Activated CD4-positive, alpha-beta memory T cell treated with anti-CD3 and anti-CD28 coated beads, Interleukin-2, amount 10 ng/mL, durations not matched to agents 7 days and 5 days (primary cell): ENCODE data around the gene COX6A1. TPM values are rescaled to one million over a fixed set of nuclear protein-coding genes. Genes with fewer than 3 reads are reported as not detected.
"Not testable (repeated sequence)": the region's sequence is repeated elsewhere in the genome, so short reads cannot be mapped to it uniquely, and the experiment has no call there.

ENCODE experiments used
- CTCF ChIA-PET: fragments of 350-600 bp; sonication (Branson Sonifier 250); formaldehyde crosslinking; loops from one replicate; lab custom pipeline; 2021; ENCODE audit warnings: antibody characterized with exemption, inconsistent platforms; lab: Charles Lee
- POLR2A ChIA-PET: fragments of 350-600 bp; sonication (Branson Sonifier 250); formaldehyde crosslinking; loops from one replicate; lab custom pipeline; 2021; ENCODE audit warnings: antibody characterized with exemption; lab: Charles Lee
- DNase-seq: peaks from one replicate; pipeline ENCODE4 v3.0.0-alpha.2; 2020
- H3K27ac Mint-ChIP-seq: one replicate; pipeline ENCODE4 v1.8.0; 2021; ENCODE audit warnings: mild to moderate bottlenecking, mixed read lengths
- H3K27me3 Mint-ChIP-seq: one replicate; pipeline ENCODE4 v1.8.0; 2021; ENCODE audit warnings: mixed read lengths
- H3K36me3 Mint-ChIP-seq: one replicate; pipeline ENCODE4 v1.8.0; 2021; ENCODE audit warnings: low read depth, mixed read lengths
- H3K4me1 Mint-ChIP-seq: one replicate; pipeline ENCODE4 v1.8.0; 2021; ENCODE audit warnings: mixed read lengths
- H3K4me3 Mint-ChIP-seq: one replicate; pipeline ENCODE4 v1.8.0; 2021; ENCODE audit warnings: mild to moderate bottlenecking, mixed read lengths
- H3K9me3 Mint-ChIP-seq: one replicate; pipeline ENCODE4 v1.8.0; 2021; ENCODE audit warnings: mixed read lengths
- total RNA-seq, 2 experiments: library from RNA; stranded (reverse); gene quantifications; one replicate each; pipeline ENCODE4 v1.2.3, GENCODE V29; 2021

Gene COX6A1
- total RNA-seq, 2 experiments from 2014 or later, result 318 to 323 TPM

DNA sequence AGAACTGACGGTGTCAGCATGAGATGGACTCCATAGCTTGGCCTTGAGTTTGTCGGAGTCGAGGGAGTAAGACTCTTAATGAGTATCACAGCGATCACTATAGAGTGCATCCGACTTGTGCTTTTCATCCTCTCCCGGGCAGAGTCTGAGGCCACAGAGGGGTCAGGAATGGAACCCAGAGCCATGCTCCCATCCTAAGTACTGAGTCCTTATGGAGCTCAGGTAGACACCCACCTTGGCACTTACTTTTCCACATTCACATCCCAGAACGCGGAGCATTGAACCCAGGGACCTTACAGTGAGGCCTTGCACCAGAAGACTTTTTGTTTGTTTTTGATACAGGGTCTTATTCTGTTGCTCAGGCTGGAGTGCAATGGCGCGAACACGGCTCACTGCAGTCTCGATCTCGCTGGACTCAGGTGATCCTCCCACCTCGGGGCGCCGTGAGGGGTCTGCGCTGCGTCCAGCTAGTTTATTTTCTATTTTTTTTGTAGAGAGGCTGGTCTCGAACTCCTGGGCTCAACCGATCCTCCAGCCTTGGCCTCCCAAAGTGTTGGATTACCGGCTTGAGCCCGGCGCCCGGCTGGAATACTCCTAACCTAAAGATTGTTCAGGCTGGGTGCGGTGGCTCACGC, 32.4 kb downstream of the COX6A1 start:
- Mint-ChIP-seq H3K9me3 (no peaks in the 10 kb centered on the region), H3K36me3 (peaks cover 22% of the 10 kb centered on the region), H3K4me3 (peak overlapping the region; percentile 93), H3K27ac (peak overlapping the region; percentile 71), H3K27me3 (peaks cover 2% of the 10 kb centered on the region), H3K4me1 (peaks cover 48% of the 10 kb centered on the region)
- ChIA-PET CTCF (interaction anchor here (0.6 to 3.6 kb wide), 18 partner anchors 11 to 269 kb away, joined by 3 to 33 read pairs (median 8); partner anchors contain the start of genes COX6A1, DYNLL1, POP5 and RPLP0), POLR2A (interaction anchor here (0.6 to 4.6 kb wide), 12 partner anchors 9 to 178 kb away, joined by 3 to 31 read pairs (median 9); partner anchors contain the start of genes COX6A1, DYNLL1, POP5 and RNU4-1)
- no peak for DNase-seq

DNA sequence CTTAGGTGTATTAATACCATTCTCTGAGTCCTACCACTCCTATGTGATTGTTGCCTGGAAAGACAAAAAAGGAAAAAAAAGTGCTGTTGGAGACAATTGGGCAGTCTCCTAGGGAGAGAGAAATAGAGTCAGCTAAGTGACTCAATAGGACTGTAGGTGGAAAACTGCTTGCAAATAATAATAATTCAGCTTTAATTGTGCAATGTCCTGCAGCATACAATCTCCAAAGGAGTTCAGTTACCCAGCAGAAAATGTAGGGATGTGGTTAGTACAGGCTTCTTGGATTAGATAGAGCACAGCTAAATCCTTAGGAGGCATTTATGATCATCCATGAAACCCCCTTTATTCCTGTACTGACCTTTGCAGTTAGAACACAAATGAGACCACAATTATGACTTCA, 34.6 kb downstream of the COX6A1 start:
- Mint-ChIP-seq H3K27me3 (peaks cover 2% of the 10 kb centered on the region), H3K36me3 (peaks cover 9% of the 10 kb centered on the region), H3K4me3 (no peak overlapping the region), H3K9me3 (no peaks in the 10 kb centered on the region), H3K27ac (no peak overlapping the region), H3K4me1 (peaks cover 28% of the 10 kb centered on the region)
- POLR2A ChIA-PET, result interaction anchor here (1.5 to 1.8 kb wide), 2 partner anchors 24 to 180 kb away, joined by 8 to 9 read pairs; partner anchors contain the start of genes DYNLL1, RNU4-1 and RNU4-2
- CTCF ChIA-PET, result interaction anchor here (1.7 kb wide), 1 partner anchor 24 kb away, joined by 7 read pairs; no protein-coding TSS in a partner anchor
- DNase-seq, result no peak

GRCh38 chr12:120473807-120474615, 36.1 kb downstream of the COX6A1 start:
- ChIA-PET CTCF (interaction anchor here (0.6 to 1.7 kb wide), 3 partner anchors 10 to 551 kb away, joined by 3 to 7 read pairs (median 5); no protein-coding TSS in a partner anchor), POLR2A (interaction anchor here (0.6 to 1.1 kb wide), 3 partner anchors 17 to 54 kb away, joined by 3 to 4 read pairs (median 4); no protein-coding TSS in a partner anchor)
- Mint-ChIP-seq H3K27me3 (peaks cover 2% of the 10 kb centered on the region), H3K36me3 (no peaks in the 10 kb centered on the region), H3K9me3 (no peaks in the 10 kb centered on the region), H3K4me1 (peaks cover 20% of the 10 kb centered on the region), H3K27ac (no peak overlapping the region), H3K4me3 (no peak overlapping the region)
- DNase-seq, result no peak

- Mint-ChIP-seq H3K27me3 (peaks cover 2% of the 10 kb centered on the region), H3K4me1 (peaks cover 22% of the 10 kb centered on the region), H3K9me3 (no peaks in the 10 kb centered on the region), H3K27ac (no peak overlapping the region), H3K36me3 (no peaks in the 10 kb centered on the region), H3K4me3 (no peak overlapping the region)
- CTCF ChIA-PET, result interaction anchor here (1.3 to 1.4 kb wide), 2 partner anchors 11 to 60 kb away, joined by 3 to 5 read pairs; a partner anchor contains a TSS
- POLR2A ChIA-PET, result interaction anchor here (0.6 to 1.7 kb wide), 4 partner anchors 18 to 53 kb away, joined by 3 to 6 read pairs (median 4); partner anchors contain the start of gene DYNLL1
- no peak for DNase-seq
Measured at GRCh38 chr12:120474616-120474960, 36.7 kb downstream of the COX6A1 start.

DNA sequence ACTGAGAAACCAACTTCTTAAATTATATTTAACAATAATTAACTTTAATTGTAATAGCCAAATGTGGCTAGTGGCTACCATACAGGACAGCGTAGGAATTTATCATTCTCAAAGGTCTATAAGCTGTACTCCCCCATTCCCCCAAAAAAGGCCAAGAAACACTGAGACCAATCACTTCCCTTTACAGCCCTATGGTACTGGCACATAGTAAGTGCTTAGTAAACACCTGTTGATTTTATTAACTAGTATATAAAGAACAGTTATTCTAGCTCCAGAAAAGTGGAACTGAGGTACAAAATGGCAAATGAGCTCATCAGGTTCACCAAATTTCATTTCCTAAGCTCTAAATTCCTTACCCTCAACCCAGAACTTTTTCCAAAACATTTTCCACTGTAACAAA, 37.7 kb downstream of the COX6A1 start:
- no peak overlapping the region for H3K27ac Mint-ChIP-seq

DNA sequence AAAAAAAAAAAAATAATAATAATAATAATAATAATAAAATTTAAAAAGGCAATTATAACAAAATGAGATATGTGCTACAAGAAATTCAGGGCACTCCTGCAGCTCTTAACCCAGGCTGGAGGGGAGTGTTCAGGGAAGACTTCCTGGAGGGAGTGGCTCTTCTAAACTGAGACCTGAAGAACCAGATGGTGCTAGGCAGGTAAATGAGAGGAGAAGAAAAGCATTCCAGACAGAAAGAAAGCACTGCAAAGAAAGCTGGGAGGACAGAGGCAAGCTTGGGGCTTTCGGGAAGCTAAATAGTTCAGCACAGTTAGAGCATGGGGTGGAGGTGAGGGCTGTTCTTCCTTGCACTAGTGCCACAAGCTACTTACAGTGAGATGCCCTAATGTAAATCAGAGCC, 41.5 kb downstream of the COX6A1 start:
- no peak overlapping the region for H3K27ac Mint-ChIP-seq
- H3K9me3 Mint-ChIP-seq, result no peaks in the 10 kb centered on the region
- H3K4me3 Mint-ChIP-seq, result no peak overlapping the region
- POLR2A ChIA-PET, result interaction anchor here (2.2 kb wide), 1 partner anchor 10 kb away, joined by 10 read pairs; the partner anchor contains the start of gene SRSF9
- H3K36me3 Mint-ChIP-seq, result peaks cover 2% of the 10 kb centered on the region
- peaks cover 22% of the 10 kb centered on the region for H3K4me1 Mint-ChIP-seq
- no peak for DNase-seq
- no peaks in the 10 kb centered on the region for H3K27me3 Mint-ChIP-seq
- CTCF ChIA-PET, result no interaction called here

More for the DNA sequence above, 37.7 kb downstream of the COX6A1 start:
- H3K9me3 Mint-ChIP-seq, result no peaks in the 10 kb centered on the region
- H3K4me1 Mint-ChIP-seq, result peaks cover 27% of the 10 kb centered on the region
- H3K4me3 Mint-ChIP-seq, result no peak overlapping the region
- peaks cover 2% of the 10 kb centered on the region for H3K27me3 Mint-ChIP-seq
- no peak for DNase-seq
- H3K36me3 Mint-ChIP-seq, result no peaks in the 10 kb centered on the region
- ChIA-PET POLR2A (interaction anchor here (1.1 to 1.7 kb wide), 2 partner anchors 20 to 32 kb away, joined by 3 to 6 read pairs; partner anchors contain the start of gene DYNLL1), CTCF (interaction anchor here (1.3 kb wide), 1 partner anchor 59 kb away, joined by 3 read pairs; a partner anchor contains a TSS)

DNA sequence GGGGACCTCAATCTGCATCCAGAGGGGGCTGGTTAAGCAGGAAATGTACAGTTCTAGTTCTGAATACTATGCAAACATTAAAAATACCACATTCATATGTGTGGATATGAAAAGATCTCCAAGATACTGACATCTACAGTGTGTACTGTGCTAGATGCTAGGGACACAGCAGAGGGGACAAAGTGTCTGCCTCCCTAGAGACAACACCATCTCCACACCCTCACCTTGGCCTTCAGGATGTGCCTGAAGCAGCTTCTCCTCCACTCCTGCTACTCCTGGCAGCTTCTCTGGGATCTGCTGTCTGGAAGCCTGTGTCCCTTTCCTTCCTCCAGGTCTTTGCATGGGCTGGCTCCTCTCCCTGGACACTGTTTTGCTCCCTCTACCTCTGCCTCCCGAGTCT, 42.3 kb downstream of the COX6A1 start:
- H3K27me3 Mint-ChIP-seq, result no peaks in the 10 kb centered on the region
- H3K36me3 Mint-ChIP-seq, result peaks cover 2% of the 10 kb centered on the region
- H3K27ac Mint-ChIP-seq, result no peak overlapping the region
- peaks cover 18% of the 10 kb centered on the region for H3K4me1 Mint-ChIP-seq
- CTCF ChIA-PET, result no interaction called here
- POLR2A ChIA-PET, result interaction anchor here (1.3 to 2.2 kb wide), 2 partner anchors 11 to 55 kb away, joined by 3 to 10 read pairs; partner anchors contain the start of gene SRSF9
- DNase-seq, result no peak
- H3K9me3 Mint-ChIP-seq, result no peaks in the 10 kb centered on the region
- H3K4me3 Mint-ChIP-seq, result no peak overlapping the region

DNA sequence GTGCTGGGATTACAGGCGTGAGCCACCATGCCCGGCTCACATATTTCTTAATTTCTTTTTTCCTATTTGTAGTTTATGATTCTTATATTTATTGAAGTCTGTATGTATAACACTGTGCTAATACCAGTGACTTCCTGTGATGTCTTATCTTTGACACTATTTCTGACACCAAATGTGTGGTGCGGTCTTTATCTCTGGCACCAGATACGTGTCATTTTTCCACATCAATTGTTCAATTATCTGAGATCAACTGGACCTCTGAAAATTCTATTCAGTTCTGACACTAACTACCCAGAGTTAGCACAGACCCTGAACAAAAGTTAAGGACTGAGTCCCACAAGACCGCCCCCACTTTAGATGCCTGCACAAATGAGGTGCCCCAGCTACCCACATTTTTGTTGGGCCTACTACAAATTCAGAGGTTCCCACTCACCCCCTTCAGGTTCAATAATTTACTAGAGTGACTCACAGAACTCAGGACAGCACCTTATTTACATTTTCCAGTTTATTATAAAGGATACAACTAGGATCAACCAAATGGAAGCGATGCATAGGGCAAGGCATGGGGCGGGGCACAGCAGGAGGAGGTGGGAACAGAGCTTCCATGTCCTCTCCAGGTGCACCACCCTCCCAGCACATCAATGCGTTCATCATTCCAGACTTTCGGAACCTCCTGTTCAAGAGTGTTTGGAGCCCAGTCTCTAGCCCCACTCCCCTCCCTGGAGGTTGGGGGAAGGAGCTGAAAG, 43.3 kb downstream of the COX6A1 start:
- peak overlapping the region; percentile 9 for H3K27ac Mint-ChIP-seq
- ChIA-PET POLR2A (interaction anchor here (1.0 to 1.3 kb wide), 2 partner anchors 15 to 54 kb away, joined by 3 read pairs; partner anchors contain the start of gene DYNLL1), CTCF (interaction anchor here (0.8 kb wide), 1 partner anchor 11 kb away, joined by 3 read pairs; the partner anchor contains the start of gene SRSF9)
- no peaks in the 10 kb centered on the region for H3K27me3 Mint-ChIP-seq
- DNase-seq, result no peak
- H3K4me1 Mint-ChIP-seq, result peaks cover 18% of the 10 kb centered on the region
- no peaks in the 10 kb centered on the region for H3K9me3 Mint-ChIP-seq
- peaks cover 2% of the 10 kb centered on the region for H3K36me3 Mint-ChIP-seq
- no peak overlapping the region for H3K4me3 Mint-ChIP-seq

- no peak for DNase-seq
- Mint-ChIP-seq H3K4me1 (peaks cover 18% of the 10 kb centered on the region), H3K36me3 (peaks cover 2% of the 10 kb centered on the region), H3K27ac (no peak overlapping the region), H3K9me3 (no peaks in the 10 kb centered on the region), H3K27me3 (no peaks in the 10 kb centered on the region), H3K4me3 (no peak overlapping the region)
- ChIA-PET CTCF (interaction anchor here (0.6 to 1.5 kb wide), 3 partner anchors 14 to 135 kb away, joined by 4 to 7 read pairs (median 5); partner anchors contain the start of gene SRSF9), POLR2A (interaction anchor here (0.6 to 2.2 kb wide), 2 partner anchors 14 to 117 kb away, joined by 3 to 9 read pairs; partner anchors contain the start of gene SRSF9)
Measured at GRCh38 chr12:120483621-120484020, 45.7 kb downstream of the COX6A1 start.

DNA sequence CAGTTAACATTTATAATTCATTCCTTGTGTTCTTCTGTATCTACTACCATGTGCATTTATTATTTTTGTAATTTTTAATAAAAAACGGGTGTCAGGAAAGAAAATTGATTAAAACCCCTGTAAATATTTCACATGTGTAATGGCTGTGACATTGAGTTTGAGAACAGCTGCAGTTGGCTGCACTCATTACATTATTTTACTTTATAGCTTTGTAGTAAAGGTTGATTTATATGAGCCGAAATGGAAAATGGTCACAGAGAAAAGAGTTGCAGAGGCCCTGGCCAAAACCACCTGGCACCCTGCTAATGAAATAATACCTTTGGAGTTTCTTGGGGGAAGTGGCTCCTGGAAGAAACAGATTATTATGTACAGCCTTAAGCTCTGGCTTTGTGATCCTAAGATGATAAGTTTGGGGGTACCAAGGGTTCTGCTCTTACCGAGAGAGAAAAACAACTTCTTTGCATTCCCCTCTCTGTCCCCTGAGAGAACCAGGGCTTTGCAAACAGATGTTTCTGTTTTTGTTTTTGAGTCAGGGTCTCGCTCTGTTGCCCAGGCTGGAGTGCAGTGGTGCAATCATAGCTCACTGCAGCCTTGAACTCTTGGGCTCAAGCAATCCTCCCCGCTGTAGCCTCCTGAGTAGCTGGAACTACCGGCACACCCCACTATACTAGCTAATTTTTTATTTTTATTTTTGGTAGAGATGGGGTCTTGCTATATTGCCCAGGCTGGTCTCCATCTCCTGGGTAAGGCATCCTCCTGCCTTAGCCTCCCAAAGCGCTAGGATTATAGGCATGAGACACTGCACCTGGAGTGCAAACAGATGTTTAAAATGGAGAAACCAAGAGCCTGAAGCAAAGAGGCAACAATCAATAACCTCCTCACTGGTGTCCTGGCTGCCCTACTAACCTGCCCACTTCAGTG, 48.3 kb downstream of the COX6A1 start:
- ChIA-PET CTCF (interaction anchor here (0.8 to 1.1 kb wide), 2 partner anchors 11 to 16 kb away, joined by 3 read pairs; no protein-coding TSS in a partner anchor), POLR2A (no interaction called here)
- H3K27ac Mint-ChIP-seq, result no peak overlapping the region
- H3K36me3 Mint-ChIP-seq, result peaks cover 2% of the 10 kb centered on the region
- H3K27me3 Mint-ChIP-seq, result no peaks in the 10 kb centered on the region
- peaks cover 2% of the 10 kb centered on the region for H3K4me1 Mint-ChIP-seq
- H3K4me3 Mint-ChIP-seq, result no peak overlapping the region
- DNase-seq, result no peak
- no peaks in the 10 kb centered on the region for H3K9me3 Mint-ChIP-seq

DNA sequence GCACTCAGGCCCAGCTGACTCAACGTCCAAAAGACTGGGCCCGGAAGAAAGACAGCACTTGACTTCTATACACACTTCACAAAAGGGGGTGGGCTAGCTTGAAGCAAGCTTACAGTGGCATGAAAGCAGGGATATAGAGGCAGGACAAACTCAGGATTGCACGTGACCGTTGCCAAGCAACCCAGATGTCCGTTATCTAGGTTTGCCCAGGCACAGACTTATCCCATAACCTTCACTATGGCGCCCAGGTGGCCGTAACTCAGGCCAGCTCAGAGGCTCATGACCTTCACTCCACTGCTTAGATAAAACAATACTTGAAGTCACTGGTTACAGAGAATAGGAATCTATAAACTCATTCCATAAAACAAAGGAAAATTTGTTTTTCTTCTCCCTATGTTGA, 49.6 kb downstream of the COX6A1 start:
- CTCF ChIA-PET, result interaction anchor here (0.8 kb wide), 1 partner anchor 9 kb away, joined by 3 read pairs; no protein-coding TSS in a partner anchor
- POLR2A ChIA-PET, H3K4me3 Mint-ChIP-seq, H3K4me1 Mint-ChIP-seq, H3K27ac Mint-ChIP-seq, H3K9me3 Mint-ChIP-seq, DNase-seq, H3K36me3 Mint-ChIP-seq, H3K27me3 Mint-ChIP-seq: not testable (repeated sequence)
